Vagina (tissue), 2 donors: Measurements from ENCODE around the gene HPD. TPM values are rescaled to one million over a fixed set of nuclear protein-coding genes. Genes with fewer than 3 reads are reported as not detected.
A peak's percentile ranks its signal among the peaks of the same experiment; 100 is the strongest.
"Not testable (repeated sequence)": the region's sequence is repeated elsewhere in the genome, so short reads cannot be mapped to it uniquely, and the experiment has no call there.

Source experiments
- DNase-seq, 2 donors: peaks; one replicate each; pipeline ENCODE4 v3.0.0-alpha.2; 2017; ENCODE audit errors: extremely low spot score in 2 of 2
- H3K27ac ChIP-seq: fragments of 200-600 bp; sonication (generic); one replicate; pipeline ENCODE4 v1.5.1; 2019
- H3K27me3 ChIP-seq: fragments of 200-600 bp; sonication (generic); one replicate; pipeline ENCODE4 v1.5.1; 2019
- H3K36me3 ChIP-seq, 2 donors: fragments of 200-600 bp; sonication (generic); one replicate each; pipeline ENCODE4 v1.5.1; 2017 to 2019
- H3K4me1 ChIP-seq: fragments of 200-600 bp; sonication (generic); one replicate; pipeline ENCODE4 v1.5.1; 2019
- H3K4me3 ChIP-seq, 2 donors: fragments of 200-600 bp; sonication (generic); 1 replicate in 1 of 2; 2 replicates in 1 of 2; pipeline ENCODE4 v1.5.1; 2016 to 2019
- H3K9me3 ChIP-seq: fragments of 200-600 bp; sonication (generic); one replicate; pipeline ENCODE4 v1.5.1; 2019
- CTCF ChIP-seq, 3 experiments: fragments of 450-650 bp in 2 of 3; fragments of 200-600 bp in 1 of 3; sonication (generic) in 1 of 3; IDR thresholded peaks; one replicate each; pipeline ENCODE4 v1.5.1; 2017 to 2019; ENCODE audit warnings: antibody characterized with exemption in 3 of 3, mild to moderate bottlenecking in 2 of 3, moderate library complexity in 2 of 3
- POLR2A ChIP-seq, 2 donors: fragments of 450-650 bp; IDR thresholded peaks; one replicate each; pipeline ENCODE4 v1.6.1; 2017; ENCODE audit warnings: antibody characterized with exemption in 2 of 2, mild to moderate bottlenecking in 2 of 2, moderate library complexity in 2 of 2
- POLR2AphosphoS5 ChIP-seq, 2 donors: sonication (generic); formaldehyde crosslinking; IDR thresholded peaks; one replicate each; pipeline ENCODE4 v1.9.0; 2017; ENCODE audit warnings: antibody characterized with exemption in 2 of 2, mild to moderate bottlenecking in 2 of 2, low read depth in 1 of 2; ENCODE audit not compliant: insufficient read depth in 1 of 2
- intact Hi-C: fragments of 100-400 bp; cut with DNase I; formaldehyde crosslinking; loops from one replicate; pipeline ENCODE4 v1.15.1; 2023
- total RNA-seq: library from RNA; depleted of rRNA; stranded (reverse); fragments of >200 nt; gene quantifications from one replicate; pipeline ENCODE4 v1.2.3, GENCODE V29; 2016

Gene HPD
- total RNA-seq, 1 donor from 2014 or later, result not detected

GRCh38 chr12:121874071-121874470 lies 15.4 kb upstream of the HPD start:
- no peak overlapping the region for H3K27ac ChIP-seq

GRCh38 chr12:121873216-121873569 lies 14.5 kb upstream of the HPD start:
- Histone ChIP-seq H3K27ac (peak overlapping the region; percentile 45), H3K27me3 (no peaks in the 10 kb centered on the region), H3K4me3 (no peak overlapping the region), H3K9me3 (no peaks in the 10 kb centered on the region), H3K36me3 (no peaks in the 10 kb centered on the region), H3K4me1 (no peaks in the 10 kb centered on the region)
- intact Hi-C loops, result no loop called here
- DNase-seq, result no peak
- no peak for TF ChIP-seq POLR2AphosphoS5 (IDR thresholded peaks at IDR 0.05; ENCODE audit: insufficient read depth in 1 of 2, low read depth in 1 of 2)
- TF ChIP-seq CTCF (IDR thresholded peaks at IDR 0.05), result no peak
- TF ChIP-seq POLR2A (IDR thresholded peaks at IDR 0.05), result no peak

More at GRCh38 chr12:121874071-121874470, 15.4 kb upstream of the HPD start:
- intact Hi-C loops, result no loop called here
- Histone ChIP-seq H3K27me3 (no peaks in the 10 kb centered on the region), H3K4me1 (no peaks in the 10 kb centered on the region), H3K4me3 (no peak overlapping the region), H3K9me3 (no peaks in the 10 kb centered on the region), H3K36me3 (no peaks in the 10 kb centered on the region)
- no peak for DNase-seq
- TF ChIP-seq POLR2AphosphoS5 (IDR thresholded peaks at IDR 0.05; ENCODE audit: insufficient read depth in 1 of 2, low read depth in 1 of 2) (no peak), CTCF (IDR thresholded peaks at IDR 0.05) (no peak), POLR2A (IDR thresholded peaks at IDR 0.05) (no peak)

GRCh38 chr12:121872546-121873215 lies 14.0 kb upstream of the HPD start:
- no peak overlapping the region for H3K4me3 ChIP-seq
- H3K4me1 ChIP-seq, result no peaks in the 10 kb centered on the region
- no peaks in the 10 kb centered on the region for H3K9me3 ChIP-seq
- no peak for DNase-seq
- H3K27me3 ChIP-seq, result no peaks in the 10 kb centered on the region
- intact Hi-C loops, result no loop called here
- TF ChIP-seq CTCF (IDR thresholded peaks at IDR 0.05) (no peak), POLR2AphosphoS5 (IDR thresholded peaks at IDR 0.05; ENCODE audit: insufficient read depth in 1 of 2, low read depth in 1 of 2) (peak in 1 of 2 donors; percentile 52)
- H3K36me3 ChIP-seq, result no peaks in the 10 kb centered on the region
- peak overlapping the region; percentile 45 for H3K27ac ChIP-seq

GRCh38 chr12:121871467-121871866 lies 12.8 kb upstream of the HPD start:
- Histone ChIP-seq H3K36me3 (no peaks in the 10 kb centered on the region), H3K9me3 (no peaks in the 10 kb centered on the region), H3K27me3 (no peaks in the 10 kb centered on the region), H3K4me1 (no peaks in the 10 kb centered on the region), H3K4me3 (no peak overlapping the region), H3K27ac (no peak overlapping the region)
- no peak for DNase-seq
- TF ChIP-seq POLR2A (IDR thresholded peaks at IDR 0.05), result no peak
- TF ChIP-seq POLR2AphosphoS5 (IDR thresholded peaks at IDR 0.05; ENCODE audit: insufficient read depth in 1 of 2, low read depth in 1 of 2), result no peak
- no peak for TF ChIP-seq CTCF (IDR thresholded peaks at IDR 0.05)
- intact Hi-C loops, result no loop called here

GRCh38 chr12:121869229-121869628 lies 10.6 kb upstream of the HPD start:
- H3K27ac ChIP-seq, H3K4me3 ChIP-seq, H3K36me3 ChIP-seq, H3K4me1 ChIP-seq, H3K27me3 ChIP-seq, intact Hi-C loops, DNase-seq, H3K9me3 ChIP-seq: not testable (repeated sequence)
